B cell (primary cell): ENCODE measurements around the gene APLP2.

Experiments
- EZH2 ChIP-seq: IDR thresholded peaks from 2 replicates; pipeline ENCODE4 v1.6.1; 2012; ENCODE audit warnings: borderline replicate concordance, low read depth, mild to moderate bottlenecking, moderate library complexity, low read length; ENCODE audit not compliant: insufficient read depth, poor library complexity, severe bottlenecking
- TF ChIP-seq, protein P1 (sequence below): fragments of 200-600 bp; IDR thresholded peaks from one replicate; pipeline ENCODE4 v1.8.0; 2022; ENCODE audit warnings: antibody characterized with exemption, mild to moderate bottlenecking

DNA sequence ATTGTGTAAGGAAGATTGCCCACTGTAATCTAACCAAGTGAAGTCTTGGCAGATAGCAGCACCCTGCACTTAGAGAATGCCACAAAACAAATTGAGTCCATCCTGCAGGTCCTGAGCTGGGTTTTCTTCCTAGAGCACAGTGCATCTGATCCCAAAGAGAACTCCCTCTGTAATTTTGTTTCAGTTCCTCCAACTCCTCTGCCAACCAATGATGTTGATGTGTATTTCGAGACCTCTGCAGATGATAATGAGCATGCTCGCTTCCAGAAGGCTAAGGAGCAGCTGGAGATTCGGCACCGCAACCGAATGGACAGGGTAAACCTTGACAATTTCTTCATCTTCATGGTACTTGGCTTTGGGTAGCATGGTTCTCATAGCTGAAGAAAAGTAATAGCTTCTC is 56.8 kb downstream of the APLP2 start:
- TF ChIP-seq, protein P1, sequence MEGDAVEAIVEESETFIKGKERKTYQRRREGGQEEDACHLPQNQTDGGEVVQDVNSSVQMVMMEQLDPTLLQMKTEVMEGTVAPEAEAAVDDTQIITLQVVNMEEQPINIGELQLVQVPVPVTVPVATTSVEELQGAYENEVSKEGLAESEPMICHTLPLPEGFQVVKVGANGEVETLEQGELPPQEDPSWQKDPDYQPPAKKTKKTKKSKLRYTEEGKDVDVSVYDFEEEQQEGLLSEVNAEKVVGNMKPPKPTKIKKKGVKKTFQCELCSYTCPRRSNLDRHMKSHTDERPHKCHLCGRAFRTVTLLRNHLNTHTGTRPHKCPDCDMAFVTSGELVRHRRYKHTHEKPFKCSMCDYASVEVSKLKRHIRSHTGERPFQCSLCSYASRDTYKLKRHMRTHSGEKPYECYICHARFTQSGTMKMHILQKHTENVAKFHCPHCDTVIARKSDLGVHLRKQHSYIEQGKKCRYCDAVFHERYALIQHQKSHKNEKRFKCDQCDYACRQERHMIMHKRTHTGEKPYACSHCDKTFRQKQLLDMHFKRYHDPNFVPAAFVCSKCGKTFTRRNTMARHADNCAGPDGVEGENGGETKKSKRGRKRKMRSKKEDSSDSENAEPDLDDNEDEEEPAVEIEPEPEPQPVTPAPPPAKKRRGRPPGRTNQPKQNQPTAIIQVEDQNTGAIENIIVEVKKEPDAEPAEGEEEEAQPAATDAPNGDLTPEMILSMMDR: no peak
- no peak for TF ChIP-seq EZH2
